Psoas muscle (tissue), 8 donors: ENCODE data around the gene CAPN3. TPM values are rescaled to one million over a fixed set of nuclear protein-coding genes. Genes with fewer than 3 reads are reported as not detected.

Experiments
- ATAC-seq, 4 donors: fragments of 200-7000 bp; cut with Tn5 transposase; one replicate each; pipeline ENCODE4 v1.9.1; 2020; ENCODE audit warnings: moderate library complexity in 3 of 4, mild to moderate bottlenecking in 2 of 4
- DNase-seq, 2 donors: peaks; one replicate each; pipeline ENCODE4 v3.0.0-alpha.2; 2020
- H3K27ac ChIP-seq: fragments of 200-600 bp; one replicate; pipeline ENCODE4 v1.8.0; 2022
- H3K27me3 ChIP-seq, 3 donors: fragments of 200-600 bp in 1 of 3; one replicate each; pipeline versions ENCODE4 v1.6.1 to v1.8.0; 2013 to 2022; ENCODE audit warnings: low read length in 2 of 3, mild to moderate bottlenecking in 2 of 3, moderate library complexity in 1 of 3; ENCODE audit not compliant: insufficient read depth in 3 of 3
- H3K36me3 ChIP-seq, 2 donors: fragments of 200-600 bp in 1 of 2; one replicate each; pipeline versions ENCODE4 v1.6.1 to v1.8.0; 2013 to 2022; ENCODE audit warnings: low read depth in 1 of 2, mild to moderate bottlenecking in 1 of 2, moderate library complexity in 1 of 2; ENCODE audit not compliant: insufficient read depth in 1 of 2
- H3K4me1 ChIP-seq: fragments of 200-600 bp; one replicate; pipeline ENCODE4 v1.8.0; 2022
- H3K4me3 ChIP-seq: fragments of 200-600 bp; one replicate; pipeline ENCODE4 v1.8.0; 2022; ENCODE audit warnings: mild to moderate bottlenecking
- H3K9me3 ChIP-seq: fragments of 200-600 bp; one replicate; pipeline ENCODE4 v1.8.0; 2022
- WGBS, 3 donors: extraction: QIAGEN DNeasy Blood & Tissue Kit; methylation state at CpG; one replicate each; pipeline versions ENCODE4 v1.1.6 to v1.1.7; 2013; 5-methylcytosine and 5-hydroxymethylcytosine counted together
- intact Hi-C, 2 donors: fragments of 100-400 bp; cut with DNase I; formaldehyde crosslinking; loops; one replicate each; pipeline versions ENCODE4 v1.11.0 to v1.14.2; 2022
- polyA plus RNA-seq, 3 donors: library from polyadenylated mRNA; stranded (reverse); fragments of 200-250 nt; gene quantifications; one replicate each; pipeline ENCODE4 v1.2.3, GENCODE V29; 2013
- total RNA-seq, 4 donors: library from RNA; stranded (reverse); fragmentation: NEBNext Ultra II Directional in 2 of 4; extraction: Animal tissue kit (Norgen Biotek cat#: 25700) in 2 of 4; gene quantifications; one replicate each; pipeline versions ENCODE4 v1.2.1 to v1.2.4, GENCODE V29; 2021 to 2023
- TF ChIP-seq, protein P1 (sequence below): fragments of 200-600 bp; IDR thresholded peaks from one replicate; pipeline ENCODE4 v1.8.0; 2022; ENCODE audit warnings: antibody characterized with exemption
- donor health status: healthy with polysubstance abuse.
- donor health status: DM: no; HTN: no; CAD: no; lungs with moderate emphysema.
- donor health status: Bipolar disorder and iron deficiency.
- donor health status: healthy.
- donor health status: DM: yes; HTN: yes; CAD: no.
- donor health status: DM: no; HTN: no; CAD: no.
- donor health status: DM: no; HTN: no; CAD: no.
- donor health status: DM: yes; HTN: yes; CAD: no.

The CAPN3 gene
- total and polyA plus RNA-seq, 7 donors: 114 to 413 (median 216) TPM

DNA sequence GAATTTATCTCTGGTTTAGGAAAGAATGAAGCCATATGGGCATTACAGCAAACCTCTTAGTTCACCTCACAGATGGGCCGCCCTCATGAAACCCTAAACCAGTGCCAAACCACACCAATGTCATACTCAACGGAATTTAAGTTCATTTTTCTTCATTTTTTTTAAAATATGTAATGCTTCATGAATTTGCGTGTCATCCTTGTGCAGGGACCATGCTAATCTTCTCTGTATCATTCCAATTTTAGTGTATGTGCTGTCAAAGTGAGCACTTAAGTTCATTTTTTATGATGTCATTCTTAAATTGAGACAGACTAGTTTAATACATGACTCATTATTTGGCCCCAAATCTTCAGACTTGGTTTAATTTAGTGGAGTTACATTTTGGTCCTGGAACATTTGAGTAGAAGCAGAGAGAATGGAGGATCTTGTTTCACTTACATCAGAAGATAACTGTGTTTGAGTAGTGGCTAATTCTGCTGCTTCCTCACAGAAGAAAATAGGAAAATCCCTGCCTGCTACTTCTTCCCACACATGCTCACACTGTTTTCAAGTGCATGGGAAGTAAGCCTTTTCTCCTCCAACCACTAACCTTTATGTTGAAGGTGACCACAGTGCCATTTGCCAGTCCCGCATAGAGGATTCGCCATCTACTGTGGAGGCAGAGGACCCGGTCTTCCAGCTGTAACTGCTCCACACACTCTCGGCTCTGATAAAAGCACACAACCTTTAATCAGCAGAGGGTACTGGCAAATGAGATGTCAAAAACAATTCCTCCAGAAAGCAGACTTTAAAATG, 68.3 kb downstream of the CAPN3 start:
- H3K27ac ChIP-seq: peak overlapping the region; percentile 86
- intact Hi-C loops: loop anchor here in 1 of 2 donors (2.0 kb wide), 1 partner anchor 17 kb away; no protein-coding TSS in a partner anchor
- no peaks in the 10 kb centered on the region for H3K27me3 ChIP-seq
- peaks cover 48% of the 10 kb centered on the region for H3K4me1 ChIP-seq
- H3K36me3 ChIP-seq: peaks cover 10 to 99% of the 10 kb centered on the region in 2 donors
- WGBS, 3 donors: 45 to 72% (median 46%) methylated on average over 7 of the region's 7 CpGs
- H3K9me3 ChIP-seq: no peaks in the 10 kb centered on the region
- TF ChIP-seq, protein P1, sequence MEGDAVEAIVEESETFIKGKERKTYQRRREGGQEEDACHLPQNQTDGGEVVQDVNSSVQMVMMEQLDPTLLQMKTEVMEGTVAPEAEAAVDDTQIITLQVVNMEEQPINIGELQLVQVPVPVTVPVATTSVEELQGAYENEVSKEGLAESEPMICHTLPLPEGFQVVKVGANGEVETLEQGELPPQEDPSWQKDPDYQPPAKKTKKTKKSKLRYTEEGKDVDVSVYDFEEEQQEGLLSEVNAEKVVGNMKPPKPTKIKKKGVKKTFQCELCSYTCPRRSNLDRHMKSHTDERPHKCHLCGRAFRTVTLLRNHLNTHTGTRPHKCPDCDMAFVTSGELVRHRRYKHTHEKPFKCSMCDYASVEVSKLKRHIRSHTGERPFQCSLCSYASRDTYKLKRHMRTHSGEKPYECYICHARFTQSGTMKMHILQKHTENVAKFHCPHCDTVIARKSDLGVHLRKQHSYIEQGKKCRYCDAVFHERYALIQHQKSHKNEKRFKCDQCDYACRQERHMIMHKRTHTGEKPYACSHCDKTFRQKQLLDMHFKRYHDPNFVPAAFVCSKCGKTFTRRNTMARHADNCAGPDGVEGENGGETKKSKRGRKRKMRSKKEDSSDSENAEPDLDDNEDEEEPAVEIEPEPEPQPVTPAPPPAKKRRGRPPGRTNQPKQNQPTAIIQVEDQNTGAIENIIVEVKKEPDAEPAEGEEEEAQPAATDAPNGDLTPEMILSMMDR: no peak
- H3K4me3 ChIP-seq: no peak overlapping the region
- no peak for DNase-seq
- ATAC-seq: peak; percentile 82 to 92 (median 88)

DNA sequence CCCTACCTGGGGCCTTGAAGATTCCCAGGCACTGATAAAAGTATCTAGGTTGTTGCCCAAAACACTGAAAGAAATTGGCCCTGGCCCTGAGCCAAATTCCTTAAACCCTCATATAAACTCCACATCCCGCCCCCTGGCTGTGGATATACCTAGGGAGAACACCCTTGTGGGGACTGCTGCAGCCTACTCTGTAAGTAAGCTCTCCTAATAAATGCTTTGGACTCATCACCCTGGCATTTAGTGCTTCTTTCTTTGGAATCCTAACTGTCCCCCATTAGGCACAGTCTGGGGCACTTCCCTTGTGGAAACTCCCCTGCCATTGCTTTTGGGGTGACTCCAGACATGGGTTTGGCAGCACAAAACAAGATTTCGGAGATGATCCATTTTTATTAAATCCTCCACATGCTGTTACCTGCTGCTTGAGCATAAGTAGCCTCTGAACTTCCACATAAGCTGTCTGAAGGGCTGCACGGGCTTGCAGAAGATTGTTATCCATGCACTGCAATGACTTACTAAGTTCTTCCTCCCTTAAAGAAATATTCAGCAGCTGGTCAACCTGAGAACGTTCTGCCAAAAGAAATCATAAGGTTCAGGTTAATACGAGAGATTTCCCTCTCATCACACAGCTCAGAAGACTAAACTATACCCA, 85.2 kb downstream of the CAPN3 start:
- peaks cover 13 to 87% of the 10 kb centered on the region in 2 donors for H3K36me3 ChIP-seq
- TF ChIP-seq, protein P1: no peak
- no peaks in the 10 kb centered on the region for H3K9me3 ChIP-seq
- intact Hi-C loops: loop anchor here in 1 of 2 donors (2.0 kb wide), 1 partner anchor 16 kb away; no protein-coding TSS in a partner anchor
- ATAC-seq (no peak), DNase-seq (no peak)
- 66 to 82% (median 69%) methylated on average over 5 of the region's 5 CpGs for WGBS, 3 donors
- peaks cover 31% of the 10 kb centered on the region for H3K4me1 ChIP-seq
- H3K27ac ChIP-seq: peak overlapping the region; percentile 90
- H3K27me3 ChIP-seq: no peaks in the 10 kb centered on the region
- no peak overlapping the region for H3K4me3 ChIP-seq

DNA sequence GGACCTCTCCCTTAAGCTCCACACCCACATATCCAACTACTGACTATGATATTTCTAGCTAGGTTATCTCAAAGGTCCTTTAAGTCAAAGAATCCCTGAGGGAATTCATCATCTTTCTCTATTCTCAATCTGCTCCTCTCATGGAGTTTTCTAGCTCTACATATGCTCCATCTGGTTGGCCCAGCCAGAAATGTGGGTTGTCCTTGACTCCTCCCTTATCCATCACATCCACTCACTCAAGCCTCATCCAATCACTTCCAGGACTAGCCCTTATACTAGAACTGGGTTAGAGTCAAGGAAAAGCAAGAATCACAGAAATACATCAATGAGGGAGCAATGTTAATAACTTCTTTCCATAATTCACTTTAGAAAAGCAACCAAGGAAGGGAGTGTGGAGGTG, 86.2 kb downstream of the CAPN3 start:
- Histone ChIP-seq H3K36me3 (peaks cover 13 to 86% of the 10 kb centered on the region in 2 donors), H3K4me3 (no peak overlapping the region), H3K4me1 (peaks cover 41% of the 10 kb centered on the region), H3K27ac (peak overlapping the region; percentile 90), H3K9me3 (no peaks in the 10 kb centered on the region), H3K27me3 (no peaks in the 10 kb centered on the region)
- no peak for ATAC-seq
- no peak for DNase-seq
- TF ChIP-seq, protein P1: no peak
- intact Hi-C loops: loop anchor here in 1 of 2 donors (2.0 kb wide), 1 partner anchor 17 kb away; no protein-coding TSS in a partner anchor

DNA sequence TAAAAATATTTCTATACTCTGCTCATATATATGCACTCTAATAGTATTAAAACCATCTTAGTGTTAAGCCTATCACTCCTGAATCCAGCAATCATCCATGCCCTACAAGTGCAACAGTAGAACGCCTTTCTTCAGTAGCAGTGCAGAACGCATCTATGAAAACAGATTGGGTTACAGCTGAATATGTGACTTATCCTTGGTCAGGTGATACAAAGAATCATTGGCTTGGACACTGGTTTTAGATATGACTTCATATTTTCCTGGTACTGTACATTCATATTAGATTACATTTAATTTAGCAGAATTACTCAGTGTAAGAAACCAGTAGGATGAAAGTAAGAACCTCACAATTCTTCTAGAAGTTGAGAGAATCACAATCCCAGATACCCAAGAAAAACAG, 88.3 kb downstream of the CAPN3 start:
- peaks cover 13 to 79% of the 10 kb centered on the region in 2 donors for H3K36me3 ChIP-seq
- ATAC-seq: peak; percentile 76 to 86 (median 83)
- no peaks in the 10 kb centered on the region for H3K9me3 ChIP-seq
- peaks cover 61% of the 10 kb centered on the region for H3K4me1 ChIP-seq
- TF ChIP-seq, protein P1: no peak
- peak overlapping the region; percentile 90 for H3K27ac ChIP-seq
- intact Hi-C loops: no loop called here
- 36 to 50% (median 43%) methylated on average over 2 of the region's 2 CpGs for WGBS, 3 donors
- no peak for DNase-seq
- no peaks in the 10 kb centered on the region for H3K27me3 ChIP-seq
- H3K4me3 ChIP-seq: peak overlapping the region; percentile 57
